ENCODE results near the gene EFNA5.

The EFNA5 gene

GRCh38 chr5:107486489-107486888 is 184.2 kb downstream of the EFNA5 start:
- DNase-seq (ENCODE audit: low spot score): peak; percentile 53
- TF ChIP-seq CTCF (IDR thresholded peaks at IDR 0.05; ENCODE audit: extremely low read depth, insufficient read depth, missing control alignments): no peak
- in situ Hi-C loops (cut with MboI; ENCODE audit: low pct_unique_long_range_greater_than_20kb, low sequenced_read_pairs, unreplicated experiment): no loop called here

GRCh38 chr5:107485184-107485583 is 185.6 kb downstream of the EFNA5 start:
- no peak for DNase-seq (ENCODE audit: low spot score)
- no peak for TF ChIP-seq CTCF (IDR thresholded peaks at IDR 0.05; ENCODE audit: extremely low read depth, insufficient read depth, missing control alignments)
- in situ Hi-C loops (cut with MboI; ENCODE audit: low pct_unique_long_range_greater_than_20kb, low sequenced_read_pairs, unreplicated experiment): no loop called here

- in situ Hi-C loops (cut with MboI; ENCODE audit: low pct_unique_long_range_greater_than_20kb, low sequenced_read_pairs, unreplicated experiment): no loop called here
Measured at GRCh38 chr5:107484281-107484680, 186.5 kb downstream of the EFNA5 start.

GRCh38 chr5:107483231-107484024 is 187.3 kb downstream of the EFNA5 start:
- in situ Hi-C loops (cut with MboI; ENCODE audit: low pct_unique_long_range_greater_than_20kb, low sequenced_read_pairs, unreplicated experiment): no loop called here
- no peak for TF ChIP-seq CTCF (IDR thresholded peaks at IDR 0.05; ENCODE audit: extremely low read depth, insufficient read depth, missing control alignments)
- DNase-seq (ENCODE audit: low spot score): no peak

More at GRCh38 chr5:107484281-107484680, 186.5 kb downstream of the EFNA5 start:
- TF ChIP-seq CTCF (IDR thresholded peaks at IDR 0.05; ENCODE audit: extremely low read depth, insufficient read depth, missing control alignments): no peak
- no peak for DNase-seq (ENCODE audit: low spot score)

GRCh38 chr5:107478068-107478641 is 192.6 kb downstream of the EFNA5 start:
- in situ Hi-C loops (cut with MboI; ENCODE audit: low pct_unique_long_range_greater_than_20kb, low sequenced_read_pairs, unreplicated experiment): no loop called here
- TF ChIP-seq CTCF (IDR thresholded peaks at IDR 0.05; ENCODE audit: extremely low read depth, insufficient read depth, missing control alignments): no peak
- no peak for DNase-seq (ENCODE audit: low spot score)

GRCh38 chr5:107477492-107477891 is 193.2 kb downstream of the EFNA5 start:
- DNase-seq (ENCODE audit: low spot score): no peak

More at GRCh38 chr5:107477492-107477891, 193.2 kb downstream of the EFNA5 start:
- no peak for TF ChIP-seq CTCF (IDR thresholded peaks at IDR 0.05; ENCODE audit: extremely low read depth, insufficient read depth, missing control alignments)
- in situ Hi-C loops (cut with MboI; ENCODE audit: low pct_unique_long_range_greater_than_20kb, low sequenced_read_pairs, unreplicated experiment): no loop called here
